ENCODE measurements around the gene PRSS8.

The PRSS8 gene

DNA sequence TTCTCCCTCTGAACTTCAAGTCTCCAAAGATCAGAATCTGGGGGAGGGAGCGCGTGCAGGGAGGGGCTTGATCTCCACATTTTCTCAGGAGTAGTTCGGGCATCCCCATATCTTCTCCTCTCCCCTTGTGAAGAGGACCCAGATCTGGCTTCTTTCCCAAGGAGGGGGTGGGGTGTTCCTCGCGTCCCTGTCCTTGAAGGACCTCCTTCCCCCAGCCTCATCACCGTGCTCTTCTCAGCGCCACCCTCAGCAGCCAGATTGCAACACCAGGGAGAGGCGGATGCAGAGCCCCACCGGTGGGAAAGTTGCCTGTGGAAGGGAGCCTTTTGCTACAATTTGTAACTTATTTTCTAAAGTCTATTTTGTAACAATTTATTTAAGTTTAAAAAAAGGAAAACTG, 52.4 kb downstream of the PRSS8 start:
- TF ChIP-seq, protein P1, sequence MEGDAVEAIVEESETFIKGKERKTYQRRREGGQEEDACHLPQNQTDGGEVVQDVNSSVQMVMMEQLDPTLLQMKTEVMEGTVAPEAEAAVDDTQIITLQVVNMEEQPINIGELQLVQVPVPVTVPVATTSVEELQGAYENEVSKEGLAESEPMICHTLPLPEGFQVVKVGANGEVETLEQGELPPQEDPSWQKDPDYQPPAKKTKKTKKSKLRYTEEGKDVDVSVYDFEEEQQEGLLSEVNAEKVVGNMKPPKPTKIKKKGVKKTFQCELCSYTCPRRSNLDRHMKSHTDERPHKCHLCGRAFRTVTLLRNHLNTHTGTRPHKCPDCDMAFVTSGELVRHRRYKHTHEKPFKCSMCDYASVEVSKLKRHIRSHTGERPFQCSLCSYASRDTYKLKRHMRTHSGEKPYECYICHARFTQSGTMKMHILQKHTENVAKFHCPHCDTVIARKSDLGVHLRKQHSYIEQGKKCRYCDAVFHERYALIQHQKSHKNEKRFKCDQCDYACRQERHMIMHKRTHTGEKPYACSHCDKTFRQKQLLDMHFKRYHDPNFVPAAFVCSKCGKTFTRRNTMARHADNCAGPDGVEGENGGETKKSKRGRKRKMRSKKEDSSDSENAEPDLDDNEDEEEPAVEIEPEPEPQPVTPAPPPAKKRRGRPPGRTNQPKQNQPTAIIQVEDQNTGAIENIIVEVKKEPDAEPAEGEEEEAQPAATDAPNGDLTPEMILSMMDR (IDR thresholded peaks at IDR 0.05; ENCODE audit: low read depth, low read length, missing control alignments), result no peak
- H3K4me3 ChIP-seq (ENCODE audit: low read depth, low read length), result no peak overlapping the region
- no peak for DNase-seq (ENCODE audit: low read depth)

DNA sequence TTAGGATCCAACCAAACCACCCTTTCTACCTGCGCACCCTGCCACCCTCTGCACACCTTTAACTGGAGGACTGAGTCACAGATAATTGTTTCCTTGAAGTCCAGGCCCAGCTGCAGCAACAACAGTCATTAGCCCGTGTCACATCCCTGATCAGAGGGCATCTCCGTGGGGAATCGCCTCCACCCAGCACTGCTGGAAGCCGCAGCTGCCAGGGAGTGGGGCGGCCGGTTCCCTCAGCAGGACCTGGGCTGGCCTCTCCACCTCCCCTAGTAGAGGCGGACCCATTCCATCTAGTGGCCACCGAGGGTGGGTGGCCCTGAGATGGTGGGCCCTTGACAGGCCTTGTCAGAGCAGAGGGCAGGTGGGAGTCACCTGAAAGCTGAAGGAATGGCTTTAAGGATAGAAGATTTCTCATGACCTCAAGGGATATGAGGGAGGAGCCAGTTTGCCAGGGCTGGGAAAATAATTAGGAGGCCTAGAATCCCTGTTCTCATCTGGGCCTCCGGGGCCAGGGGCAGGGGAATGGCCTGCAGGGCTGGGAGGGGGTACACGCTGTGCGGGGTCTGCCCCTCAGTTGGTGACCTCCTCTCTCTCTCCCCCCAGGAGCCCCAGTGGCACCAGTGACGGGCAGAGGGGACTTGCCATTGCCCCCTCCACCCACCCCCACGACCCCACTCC, 53.0 kb downstream of the PRSS8 start:
- TF ChIP-seq, protein P1 (IDR thresholded peaks at IDR 0.05; ENCODE audit: low read depth, low read length, missing control alignments), result no peak
- no peak for DNase-seq (ENCODE audit: low read depth)

More for the DNA sequence above, 53.0 kb downstream of the PRSS8 start:
- no peak overlapping the region for H3K4me3 ChIP-seq (ENCODE audit: low read depth, low read length)

All from GM12864 (cell line).